ENCODE data around the gene HUNK.
"Not testable (repeated sequence)": the region's sequence is repeated elsewhere in the genome, so short reads cannot be mapped to it uniquely, and the experiment has no call there.

Gene HUNK

DNA sequence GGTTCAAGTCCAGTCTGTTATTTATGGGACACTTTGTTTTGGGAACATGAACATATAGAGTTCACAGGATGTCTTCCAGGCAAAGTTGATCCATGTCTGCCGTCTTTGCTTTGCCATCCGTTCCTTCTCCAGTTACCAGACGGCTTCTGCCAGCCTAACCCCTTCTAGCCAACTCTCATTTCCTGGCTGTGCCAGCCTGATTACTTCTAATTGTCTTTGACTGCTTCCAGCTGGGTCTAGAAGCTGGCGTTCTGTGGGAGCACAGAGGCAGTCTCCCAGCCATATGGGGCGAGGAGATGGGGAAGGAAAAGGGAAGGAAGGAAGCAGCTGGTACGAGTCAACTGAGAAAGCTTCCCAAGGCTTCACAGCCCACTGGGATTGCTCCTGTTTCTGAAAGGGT, 3.1 kb upstream of the HUNK start:
- in situ Hi-C loops (cut with MboI; ENCODE audit: low sequenced_read_pairs) = no loop called here

DNA sequence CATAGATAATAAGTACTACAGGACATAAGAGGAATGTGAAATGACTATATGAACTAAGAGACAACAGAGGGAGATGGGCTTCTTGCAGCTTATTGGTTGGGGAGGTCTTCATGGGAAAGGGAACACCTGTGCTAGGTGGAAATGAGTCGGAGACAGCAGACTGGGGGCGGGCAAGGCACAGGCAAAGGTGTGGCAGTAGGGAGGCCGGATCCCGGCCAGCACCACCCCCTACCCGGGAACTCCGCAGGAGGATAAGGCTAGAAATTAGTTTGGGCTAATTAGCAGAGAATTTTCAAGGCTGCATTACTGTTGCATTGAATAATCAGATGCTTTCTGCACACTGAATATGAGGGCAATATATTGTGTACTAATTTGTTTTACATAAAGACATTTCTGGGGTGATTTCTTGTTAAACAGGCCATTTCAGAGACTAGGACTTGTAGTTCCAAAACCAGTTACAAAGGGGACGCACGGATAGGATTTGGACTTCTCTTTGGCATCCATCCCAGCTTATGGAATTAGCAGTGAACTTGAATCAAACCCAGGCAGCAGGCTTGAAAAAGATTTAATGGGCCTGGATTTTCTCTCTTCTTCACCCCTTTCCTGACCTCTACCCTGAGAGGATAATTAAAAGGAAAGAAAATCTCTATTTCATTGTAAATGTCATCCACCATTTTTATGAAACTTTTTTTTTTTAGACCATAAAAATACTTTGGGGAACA, 2.2 kb upstream of the HUNK start:
- in situ Hi-C loops (cut with MboI; ENCODE audit: low sequenced_read_pairs) = no loop called here

DNA sequence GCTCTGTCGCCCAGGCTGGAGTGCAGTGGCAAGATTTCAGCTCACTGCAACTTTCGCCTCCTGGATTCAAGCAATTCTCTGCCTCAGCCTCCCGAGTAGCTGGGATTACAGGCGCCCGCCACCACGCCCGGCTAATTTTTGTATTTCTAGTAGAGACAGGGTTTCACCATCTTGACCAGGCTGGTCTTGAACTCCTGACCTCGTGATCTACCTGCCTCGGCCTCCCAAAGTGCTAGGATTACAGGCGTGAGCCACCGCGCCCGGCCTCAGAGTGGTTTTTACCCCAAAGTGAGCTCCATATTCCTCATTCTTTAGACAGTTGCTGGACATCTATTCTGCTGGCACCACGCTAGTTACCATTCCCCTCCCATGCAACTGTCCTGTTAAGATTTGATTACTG, 1.4 kb upstream of the HUNK start:
- in situ Hi-C loops (cut with MboI; ENCODE audit: low sequenced_read_pairs) = not testable (repeated sequence)

DNA sequence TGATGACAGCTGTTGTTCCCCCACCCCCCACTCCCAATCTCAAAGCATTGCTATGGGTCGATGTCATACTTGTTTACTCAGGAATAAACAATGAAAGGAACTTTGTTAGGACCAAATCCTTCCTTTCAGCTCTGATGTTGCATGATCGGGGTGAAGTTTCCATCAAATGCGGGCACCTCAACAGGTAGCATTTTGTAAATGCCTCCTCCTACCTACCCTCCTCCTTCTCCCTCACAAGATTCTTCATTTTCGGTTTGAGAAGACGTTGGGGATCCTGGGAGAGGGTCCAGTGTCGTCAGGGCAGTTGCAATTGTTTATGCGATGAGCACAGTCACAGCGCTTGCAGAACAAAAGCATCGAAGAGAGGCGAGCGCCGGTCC, 758 bp upstream of the HUNK start:
- in situ Hi-C loops (cut with MboI; ENCODE audit: low sequenced_read_pairs) = no loop called here

DNA sequence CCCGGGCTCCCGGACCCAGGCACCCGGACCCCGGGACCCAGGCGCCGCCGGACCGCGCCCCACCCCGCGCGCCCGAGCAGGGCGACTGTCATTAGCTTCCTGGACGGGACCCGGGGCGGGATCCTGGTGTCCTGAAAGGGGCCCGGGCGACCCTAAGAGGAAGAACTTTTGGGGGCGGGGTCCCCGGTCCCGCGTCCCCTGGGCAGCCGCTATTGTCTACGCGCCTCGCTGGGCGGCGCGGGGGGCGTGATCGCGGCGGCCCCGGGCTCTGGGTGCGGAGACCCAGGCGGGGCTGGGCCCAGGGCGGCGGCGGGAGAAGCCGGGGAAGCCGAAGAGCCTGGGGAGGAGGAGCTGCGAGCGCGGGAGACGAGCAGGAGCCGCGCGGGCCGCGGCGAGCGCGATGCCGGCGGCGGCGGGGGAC, 465 bp downstream of the HUNK start:
- in situ Hi-C loops (cut with MboI; ENCODE audit: low sequenced_read_pairs) = no loop called here

DNA sequence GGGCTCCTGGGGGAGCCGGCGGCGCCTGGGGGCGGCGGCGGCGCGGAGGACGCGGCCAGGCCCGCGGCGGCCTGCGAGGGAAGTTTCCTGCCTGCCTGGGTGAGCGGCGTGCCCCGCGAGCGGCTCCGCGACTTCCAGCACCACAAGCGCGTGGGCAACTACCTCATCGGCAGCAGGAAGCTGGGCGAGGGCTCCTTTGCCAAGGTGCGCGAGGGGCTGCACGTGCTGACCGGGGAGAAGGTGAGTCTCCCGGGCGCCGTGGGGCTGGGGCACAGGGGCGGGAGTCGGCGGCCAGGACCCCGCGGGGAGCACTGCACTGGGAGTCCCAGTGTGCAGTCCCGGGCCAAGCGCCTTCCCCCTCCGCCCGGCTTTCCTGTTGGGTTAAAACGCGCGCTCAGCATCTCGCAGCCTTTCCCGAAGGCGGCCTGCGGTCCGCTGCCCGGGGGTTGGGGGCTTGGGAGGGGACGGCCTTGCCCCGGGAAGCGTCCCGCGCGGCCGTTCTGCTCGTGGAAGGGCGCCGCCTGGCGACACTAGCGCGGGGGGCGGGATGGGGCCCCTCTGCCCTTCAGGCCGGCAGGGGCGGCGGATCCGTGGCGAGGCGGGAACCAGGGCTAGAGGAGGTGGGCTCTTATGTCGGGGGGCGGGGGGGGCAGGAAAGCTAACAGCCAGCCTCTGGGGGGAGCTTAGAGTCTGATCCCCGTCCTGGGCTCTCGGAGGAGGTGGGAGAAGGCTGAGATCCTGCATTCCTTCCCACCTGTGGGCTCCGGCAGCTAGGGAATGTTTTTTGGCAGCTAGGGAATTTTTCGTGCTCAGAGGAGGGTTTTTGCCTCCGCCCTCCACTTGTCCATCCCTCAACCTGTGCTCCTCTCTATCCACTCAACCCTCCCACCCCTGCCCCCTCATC, 1.1 kb downstream of the HUNK start:
- in situ Hi-C loops (cut with MboI; ENCODE audit: low sequenced_read_pairs) = no loop called here

DNA sequence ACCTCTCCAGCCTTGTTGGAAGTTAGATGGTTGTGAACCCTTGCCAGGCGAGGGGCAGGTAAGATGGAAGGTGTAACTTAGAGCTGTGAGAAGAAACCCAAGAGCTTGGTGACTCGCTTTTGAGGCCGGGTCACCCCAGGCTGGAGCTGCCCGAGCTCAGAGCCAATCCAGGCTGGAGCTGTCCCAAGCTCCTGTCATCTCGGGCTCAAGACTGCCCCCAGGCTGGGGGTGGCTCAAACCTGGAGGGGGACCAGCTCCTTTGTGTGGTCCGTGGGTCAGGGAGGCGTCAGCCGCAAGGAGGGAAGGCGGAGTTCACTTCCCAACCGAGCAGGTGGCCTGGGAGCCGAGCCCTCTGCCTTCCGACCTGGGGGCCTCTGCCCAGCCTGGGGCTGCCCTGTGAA, 2.0 kb downstream of the HUNK start:
- in situ Hi-C loops (cut with MboI; ENCODE audit: low sequenced_read_pairs) = no loop called here

DNA sequence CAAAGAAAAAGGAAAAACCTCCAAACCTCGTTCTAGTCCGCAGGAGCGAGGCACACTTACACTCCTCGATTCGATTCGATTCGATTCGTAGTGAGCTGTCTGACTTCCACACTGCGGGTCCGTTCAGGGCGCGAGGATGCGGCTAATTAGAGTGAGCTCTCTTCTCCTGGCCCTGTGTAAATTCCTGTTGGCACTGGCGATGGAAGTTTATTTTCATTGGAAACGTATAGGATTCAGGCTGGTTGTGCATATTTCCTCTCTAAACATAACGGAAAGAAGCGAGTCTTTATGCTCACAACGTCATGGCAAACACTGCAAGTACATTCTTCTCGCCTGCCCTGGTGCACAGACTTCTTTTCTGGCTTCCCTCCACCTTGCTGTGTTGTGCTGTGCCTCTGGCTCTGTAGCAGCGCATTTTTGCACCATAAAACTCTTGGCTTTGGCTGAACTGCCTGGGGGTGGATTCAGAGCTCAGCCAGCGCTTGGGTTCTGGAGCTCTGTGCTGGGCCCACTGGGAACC, 2.7 kb downstream of the HUNK start:
- in situ Hi-C loops (cut with MboI; ENCODE audit: low sequenced_read_pairs) = no loop called here

DNA sequence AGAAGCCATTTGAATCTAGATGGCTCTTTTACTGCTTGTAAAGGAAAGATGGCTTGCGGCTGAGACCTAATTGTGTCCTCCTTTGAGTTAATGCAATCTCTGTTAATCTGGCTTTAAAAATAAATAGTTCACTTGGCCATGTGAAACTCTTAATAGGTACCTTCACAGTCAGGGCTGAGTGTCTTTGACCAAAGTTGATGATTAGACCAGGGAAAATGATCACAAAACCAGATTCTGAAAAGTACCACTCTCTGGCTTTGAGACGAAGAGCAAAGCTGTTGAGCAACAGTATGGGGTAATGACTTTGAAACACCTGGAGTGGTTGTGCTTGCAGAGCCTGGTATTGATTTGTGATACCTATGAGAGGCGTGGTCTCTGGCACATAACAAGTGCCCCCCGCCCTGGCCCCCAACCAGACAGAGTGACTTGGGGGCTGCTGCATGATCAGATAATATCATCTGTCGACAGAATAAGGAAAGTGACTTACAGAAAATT, 4.7 kb downstream of the HUNK start:
- in situ Hi-C loops (cut with MboI; ENCODE audit: low sequenced_read_pairs) = no loop called here

DNA sequence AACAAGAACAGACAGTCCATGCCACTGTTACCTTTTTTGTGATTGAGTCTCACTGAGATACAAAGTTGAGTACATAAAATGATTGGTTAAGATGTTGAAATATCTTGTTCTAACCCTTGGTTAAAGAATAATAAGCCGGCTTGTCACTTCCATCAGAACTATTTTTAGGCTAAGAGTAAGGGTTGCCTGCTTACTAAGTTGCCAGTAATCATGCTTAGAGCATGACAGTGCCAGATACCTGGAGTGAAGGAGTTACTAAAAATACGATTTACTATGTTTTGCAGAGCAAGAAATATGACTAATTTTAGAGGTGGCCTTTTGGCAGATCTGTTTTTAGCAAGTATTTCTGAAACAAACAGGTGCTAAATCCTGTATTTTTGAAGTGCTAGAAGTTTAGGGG, 6.0 kb downstream of the HUNK start:
- in situ Hi-C loops (cut with MboI; ENCODE audit: low sequenced_read_pairs) = no loop called here

DNA sequence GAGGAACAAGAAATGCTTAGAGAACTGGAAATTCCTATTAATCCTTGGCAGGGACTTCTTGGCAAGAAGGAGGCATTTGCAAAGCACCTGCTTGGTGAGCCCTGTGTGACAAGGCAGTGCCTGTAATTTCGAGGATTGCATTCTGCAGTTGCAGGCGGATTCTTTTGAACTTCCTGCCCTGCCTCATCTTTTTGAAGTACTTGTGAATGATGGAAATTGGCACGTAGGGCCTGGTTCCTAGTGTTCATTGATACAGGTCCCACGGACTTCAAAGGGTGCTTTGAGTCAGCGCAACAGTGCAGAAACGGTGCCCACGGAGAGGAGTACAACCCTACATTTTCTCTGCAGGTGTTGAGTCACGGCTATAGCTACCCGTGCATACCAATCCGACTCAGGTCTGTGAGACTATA, 6.4 kb downstream of the HUNK start:
- in situ Hi-C loops (cut with MboI; ENCODE audit: low sequenced_read_pairs) = no loop called here

DNA sequence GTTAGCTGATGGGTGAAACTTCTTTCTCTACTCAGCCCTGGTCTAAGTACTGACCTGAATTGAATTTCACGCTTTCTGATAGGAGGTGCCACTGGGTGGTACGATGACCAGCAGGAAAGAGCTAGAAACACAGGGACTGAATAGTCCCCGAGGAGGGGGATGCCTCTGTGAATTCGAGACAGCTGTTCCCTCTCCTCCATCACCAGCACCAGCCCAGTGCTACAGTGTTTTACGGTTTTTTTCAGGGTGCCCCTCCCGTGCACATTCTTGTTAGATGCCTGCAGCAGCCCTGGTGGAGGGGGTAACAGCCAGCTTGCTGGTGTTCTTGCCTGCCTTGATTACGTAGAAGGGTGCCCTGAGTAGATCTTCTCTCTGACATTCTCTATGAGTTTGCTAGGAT, 7.1 kb downstream of the HUNK start:
- in situ Hi-C loops (cut with MboI; ENCODE audit: low sequenced_read_pairs) = no loop called here

DNA sequence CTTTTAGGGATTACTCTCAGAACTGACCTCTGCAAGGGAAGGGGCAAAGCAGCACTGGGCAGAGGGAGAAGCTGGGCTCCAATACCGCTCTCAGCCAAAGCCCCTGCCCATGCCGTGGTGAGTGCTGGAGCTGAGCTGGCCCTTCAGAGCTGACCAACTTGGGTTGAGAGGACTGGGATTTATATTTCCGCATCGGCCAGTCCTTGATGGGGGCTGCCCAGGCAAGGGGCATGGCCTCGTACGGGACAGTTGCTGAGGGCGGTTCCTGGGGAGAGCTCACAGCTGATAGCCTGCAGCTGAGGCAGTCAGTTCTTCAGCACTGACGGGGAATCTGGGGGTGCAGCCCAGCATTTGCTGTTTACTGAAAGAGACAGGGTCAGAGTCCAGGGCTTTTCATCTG, 8.0 kb downstream of the HUNK start:
- in situ Hi-C loops (cut with MboI; ENCODE audit: low sequenced_read_pairs) = no loop called here

DNA sequence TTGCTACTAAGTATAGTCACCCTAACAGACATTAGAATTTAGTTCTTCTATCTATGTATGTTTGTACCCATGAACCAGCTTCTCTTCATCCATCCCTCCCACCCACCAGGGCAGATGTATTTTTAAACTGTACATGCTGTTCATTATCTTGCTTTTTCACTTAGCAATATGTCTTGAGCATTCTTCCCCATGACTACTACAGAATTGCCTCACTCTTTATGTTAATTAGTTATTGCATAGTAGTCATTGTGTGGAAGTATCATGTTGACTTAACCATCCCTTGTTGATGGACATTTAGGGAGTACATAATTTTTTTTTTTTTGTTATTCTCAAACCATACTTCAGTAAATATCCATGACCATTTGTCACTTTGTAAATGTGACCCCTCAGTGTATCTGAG, 9.9 kb downstream of the HUNK start:
- in situ Hi-C loops (cut with MboI; ENCODE audit: low sequenced_read_pairs) = no loop called here

DNA sequence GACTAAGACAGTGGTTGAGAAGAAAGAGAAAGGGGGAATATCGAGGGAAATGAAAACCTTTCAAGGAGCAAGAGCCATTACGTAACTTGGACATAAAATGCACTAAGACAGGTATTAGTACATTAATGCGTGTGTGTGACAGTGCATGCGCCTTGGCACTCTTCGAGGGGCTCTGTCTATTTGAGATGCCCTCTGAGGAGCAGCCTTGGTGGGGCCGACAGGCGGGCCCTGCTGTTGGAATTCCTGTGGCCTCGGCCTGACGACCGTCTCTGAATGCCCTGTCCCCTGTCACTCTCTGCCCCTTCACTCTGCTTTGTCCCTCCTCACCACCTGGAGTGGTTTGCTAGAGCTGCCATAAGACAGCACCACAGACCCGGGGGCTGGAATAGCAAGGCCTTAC, 12.3 kb downstream of the HUNK start:
- in situ Hi-C loops (cut with MboI; ENCODE audit: low sequenced_read_pairs) = no loop called here

DNA sequence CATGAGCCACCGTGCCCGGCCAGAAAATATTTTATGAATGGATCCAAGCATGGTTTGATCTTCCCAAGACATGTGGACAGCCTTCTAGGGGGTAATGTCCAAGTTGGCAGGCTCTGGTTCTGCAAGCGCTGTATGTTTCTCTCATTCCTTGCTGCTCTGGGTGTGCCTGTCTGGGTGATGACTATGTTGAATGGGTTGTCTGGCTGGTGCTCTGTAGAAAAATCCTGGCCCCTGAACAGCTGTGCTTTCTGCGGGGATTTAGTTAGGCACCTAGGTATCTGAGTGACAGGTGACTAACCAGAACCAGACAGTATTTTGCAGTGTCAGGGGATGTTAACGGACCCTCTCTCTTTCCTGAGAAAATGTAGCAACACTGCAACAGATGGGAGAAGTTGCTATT, 14.1 kb downstream of the HUNK start:
- in situ Hi-C loops (cut with MboI; ENCODE audit: low sequenced_read_pairs) = no loop called here

DNA sequence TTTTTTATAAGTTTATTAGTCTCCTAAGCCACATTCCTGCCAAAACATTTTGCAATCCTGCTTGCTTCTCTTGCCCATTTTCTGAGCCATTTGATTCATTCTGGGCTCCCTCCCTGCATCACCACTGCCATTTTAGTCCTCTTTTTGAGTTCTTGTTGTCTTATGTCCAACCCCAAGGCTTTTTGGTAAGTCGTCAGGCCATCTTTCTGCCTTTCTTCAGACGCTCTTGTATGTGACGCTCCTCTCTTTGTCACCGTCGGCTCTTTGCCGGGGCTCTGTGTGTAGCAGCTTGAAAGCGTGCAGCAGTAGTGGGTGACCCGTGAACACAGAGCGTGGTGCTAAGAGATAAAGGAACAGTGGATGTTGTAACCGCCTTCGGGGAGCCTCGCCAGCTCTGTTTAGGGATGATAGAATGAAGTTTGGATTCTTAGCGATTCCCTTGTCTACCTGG, 14.6 kb downstream of the HUNK start:
- in situ Hi-C loops (cut with MboI; ENCODE audit: low sequenced_read_pairs) = no loop called here

DNA sequence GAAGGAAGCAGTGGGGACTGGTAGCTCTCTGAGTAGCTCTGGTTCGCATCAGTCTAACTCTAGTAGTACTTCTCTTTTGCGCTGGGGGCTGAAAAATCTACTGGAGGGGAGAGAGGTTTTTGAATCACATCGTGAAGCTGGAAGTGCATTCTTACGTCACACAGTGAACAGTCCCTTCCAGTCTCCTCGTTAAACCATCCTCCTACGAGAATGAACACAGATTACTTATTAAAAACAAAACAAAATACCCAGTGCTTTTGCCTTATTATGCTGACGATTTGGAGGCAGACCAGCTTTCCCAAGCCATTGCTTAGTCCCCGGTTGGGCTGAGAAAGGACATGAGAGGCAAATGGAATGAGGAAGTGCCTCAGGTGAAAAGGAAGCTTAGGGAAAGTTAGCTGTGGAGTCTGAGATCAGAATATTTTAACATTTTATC, 16.1 kb downstream of the HUNK start:
- in situ Hi-C loops (cut with MboI; ENCODE audit: low sequenced_read_pairs) = no loop called here

DNA sequence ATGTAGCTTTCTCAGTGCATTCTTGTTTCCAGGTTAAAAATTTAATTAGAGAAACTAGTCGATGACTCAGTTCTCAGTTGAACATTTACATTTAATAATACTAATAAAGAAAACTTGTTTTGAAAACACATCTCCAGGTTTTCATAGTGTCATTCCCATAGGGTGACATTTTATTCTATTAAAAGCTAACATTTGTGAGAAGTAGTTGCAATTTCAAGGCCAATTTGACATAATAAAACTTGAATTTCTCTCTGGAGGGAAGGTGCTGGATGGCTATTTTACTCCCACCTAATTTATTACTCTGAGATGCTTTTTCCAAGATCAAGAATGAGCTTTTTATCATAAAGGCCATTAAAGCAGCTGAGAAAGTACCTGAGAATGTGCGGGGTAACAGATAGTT, 16.6 kb downstream of the HUNK start:
- in situ Hi-C loops (cut with MboI; ENCODE audit: low sequenced_read_pairs) = no loop called here

DNA sequence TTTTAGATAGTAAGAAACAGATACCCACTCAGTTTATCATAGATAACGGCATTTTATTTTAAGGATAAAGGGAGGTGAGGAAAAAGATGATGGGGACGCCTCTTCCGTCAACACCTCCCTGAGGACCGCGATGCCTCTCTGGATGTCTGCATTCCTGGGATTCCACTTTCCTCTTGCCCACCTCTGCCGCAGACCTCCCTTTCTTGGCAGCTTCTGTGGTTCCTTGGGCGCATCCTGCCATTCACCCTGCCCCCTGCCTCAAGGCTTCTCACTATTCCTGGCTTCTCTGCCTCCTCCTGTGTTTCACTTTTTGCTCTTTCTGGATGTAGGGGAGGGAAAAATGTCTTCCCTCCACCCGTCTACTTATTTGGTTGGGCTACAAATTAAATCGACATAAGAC, 19.9 kb downstream of the HUNK start:
- in situ Hi-C loops (cut with MboI; ENCODE audit: low sequenced_read_pairs) = no loop called here

DNA sequence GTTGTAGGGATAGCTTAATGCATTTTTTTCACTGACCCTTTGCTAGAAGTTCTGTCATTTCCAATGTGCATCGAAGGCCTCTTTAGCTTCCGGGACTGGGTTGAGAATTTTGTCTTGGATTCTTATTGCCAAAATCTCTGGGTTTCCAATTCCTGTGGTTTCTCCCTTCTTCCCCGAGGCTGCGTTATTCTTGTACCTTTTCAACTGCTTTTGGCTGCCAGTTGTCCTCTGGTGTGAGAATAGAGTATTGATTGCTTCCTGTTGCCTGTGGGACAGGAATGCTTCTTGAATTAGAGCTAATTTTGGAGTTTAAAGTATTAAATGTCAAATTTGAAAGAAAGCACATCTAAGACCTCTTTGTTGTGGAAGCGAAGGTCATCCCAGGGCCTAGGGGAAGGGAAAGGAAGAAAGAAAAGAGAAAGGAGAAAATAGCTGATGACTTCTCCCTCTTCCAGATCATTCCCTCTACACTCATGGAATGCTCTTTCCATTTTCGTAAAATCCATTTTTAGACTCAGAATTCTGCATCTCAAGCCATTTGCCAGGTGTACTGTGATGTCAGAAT, 21.1 kb downstream of the HUNK start:
- in situ Hi-C loops (cut with MboI; ENCODE audit: low sequenced_read_pairs) = no loop called here

DNA sequence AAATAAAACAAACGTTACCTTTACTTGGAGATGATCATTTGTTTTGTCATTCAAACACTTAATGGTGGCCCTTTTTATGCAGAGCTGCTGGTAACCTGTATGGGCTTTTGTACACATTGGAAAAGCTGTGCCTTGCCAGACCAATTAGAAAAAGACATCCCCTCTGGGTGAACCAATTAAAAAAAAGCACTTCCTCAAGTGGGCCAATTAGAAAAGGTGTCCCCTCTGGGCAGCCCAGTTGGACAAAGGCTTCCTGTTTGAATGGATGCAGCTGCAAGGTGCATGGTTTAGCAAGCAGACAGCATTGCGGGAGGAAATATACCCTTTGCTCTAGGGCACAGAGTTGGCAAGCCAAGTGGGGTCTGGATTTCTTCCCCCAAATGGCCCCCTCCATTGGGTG, 21.6 kb downstream of the HUNK start:
- in situ Hi-C loops (cut with MboI; ENCODE audit: low sequenced_read_pairs) = no loop called here
